ENCODE results near the gene CAB39L.
"Not testable (repeated sequence)": the region's sequence is repeated elsewhere in the genome, so short reads cannot be mapped to it uniquely, and the experiment has no call there.

Gene CAB39L

DNA sequence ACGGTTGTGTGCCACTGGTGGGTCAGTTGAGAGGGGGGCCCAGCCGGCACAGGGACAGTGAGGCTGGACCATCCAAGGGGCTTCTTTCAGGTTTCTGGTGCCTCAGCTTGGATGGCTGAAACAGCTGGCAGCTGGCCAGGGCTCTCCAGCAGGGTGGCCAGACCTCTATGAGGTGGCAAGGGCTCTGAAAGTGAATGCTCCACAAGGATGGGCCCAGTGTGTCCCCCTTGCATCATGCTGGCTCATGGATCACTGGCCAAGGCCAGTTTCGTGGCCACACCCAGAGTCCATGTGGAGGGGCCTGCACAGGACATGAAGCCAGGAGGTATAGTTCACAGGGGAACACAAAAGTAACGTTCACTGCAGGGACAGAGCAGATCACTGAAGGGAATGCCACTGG, 146.5 kb downstream of the CAB39L start:
- TF ChIP-seq ZNF274 (IDR thresholded peaks at IDR 0.05; ENCODE audit: low read depth, low read length) = no peak

GRCh38 chr13:49296659-49297058, 147.2 kb downstream of the CAB39L start:
- TF ChIP-seq ZNF274 (IDR thresholded peaks at IDR 0.05; ENCODE audit: low read depth, low read length) = no peak
- H3K4me3 ChIP-seq (ENCODE audit: low read length) = no peak overlapping the region

More for the DNA sequence above, 146.5 kb downstream of the CAB39L start:
- H3K4me3 ChIP-seq (ENCODE audit: low read length) = no peak overlapping the region

- TF ChIP-seq ZNF274 (IDR thresholded peaks at IDR 0.05; ENCODE audit: low read depth, low read length) = no peak
These were observed 148.6 kb downstream of the CAB39L start for GRCh38 chr13:49295244-49295643.

DNA sequence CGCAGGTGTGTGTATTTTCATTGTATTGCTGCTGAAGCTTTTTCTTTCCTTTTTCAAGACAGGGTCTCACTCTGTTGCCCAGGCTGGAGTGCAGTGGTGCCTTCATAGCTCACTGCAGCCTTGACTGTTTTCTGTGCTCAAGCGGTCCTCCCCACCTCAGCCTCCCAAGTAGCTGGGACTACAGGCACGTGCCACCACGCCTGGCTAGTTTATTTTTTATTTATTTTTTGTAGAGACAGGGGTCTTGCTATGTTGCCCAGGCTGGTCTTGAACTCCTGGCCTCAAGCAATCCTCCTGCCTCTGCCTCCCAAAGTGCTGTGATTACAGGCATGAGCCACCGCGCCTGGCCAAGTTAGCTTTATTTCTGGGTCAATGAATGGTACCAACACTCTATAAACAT, 149.1 kb downstream of the CAB39L start:
- not testable (repeated sequence) for H3K4me3 ChIP-seq (ENCODE audit: low read length)

More at GRCh38 chr13:49295244-49295643, 148.6 kb downstream of the CAB39L start:
- no peak overlapping the region for H3K4me3 ChIP-seq (ENCODE audit: low read length)

GRCh38 chr13:49292742-49293486, 150.9 kb downstream of the CAB39L start:
- H3K4me3 ChIP-seq (ENCODE audit: low read length) = no peak overlapping the region
- TF ChIP-seq ZNF274 (IDR thresholded peaks at IDR 0.05; ENCODE audit: low read depth, low read length) = no peak

DNA sequence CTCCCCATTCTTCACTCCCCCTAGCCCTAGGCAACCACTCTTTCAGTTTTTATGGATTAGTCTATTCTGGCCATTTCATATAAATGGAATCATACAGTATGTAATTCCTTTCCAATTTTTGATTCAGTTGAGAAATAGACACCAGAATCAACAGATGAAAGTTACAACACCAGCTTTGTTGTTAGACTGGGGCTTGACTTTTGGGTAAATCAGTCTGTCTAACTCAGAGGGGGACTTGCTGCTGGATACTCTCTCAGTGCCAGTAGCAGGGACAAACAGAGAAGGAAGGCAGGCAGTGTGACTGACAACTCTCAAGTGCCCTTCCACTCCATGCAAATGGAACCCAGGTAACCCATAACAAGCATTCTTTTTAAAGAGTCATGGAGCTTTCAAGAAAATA, 155.4 kb downstream of the CAB39L start:
- TF ChIP-seq ZNF274 (IDR thresholded peaks at IDR 0.05; ENCODE audit: low read depth, low read length) = no peak
- no peak overlapping the region for H3K4me3 ChIP-seq (ENCODE audit: low read length)

GRCh38 chr13:49287995-49288394, 155.9 kb downstream of the CAB39L start:
- no peak for TF ChIP-seq ZNF274 (IDR thresholded peaks at IDR 0.05; ENCODE audit: low read depth, low read length)
- no peak overlapping the region for H3K4me3 ChIP-seq (ENCODE audit: low read length)

GRCh38 chr13:49279885-49280284, 164.0 kb downstream of the CAB39L start:
- H3K4me3 ChIP-seq (ENCODE audit: low read length) = no peak overlapping the region
- TF ChIP-seq ZNF274 (IDR thresholded peaks at IDR 0.05; ENCODE audit: low read depth, low read length) = no peak

DNA sequence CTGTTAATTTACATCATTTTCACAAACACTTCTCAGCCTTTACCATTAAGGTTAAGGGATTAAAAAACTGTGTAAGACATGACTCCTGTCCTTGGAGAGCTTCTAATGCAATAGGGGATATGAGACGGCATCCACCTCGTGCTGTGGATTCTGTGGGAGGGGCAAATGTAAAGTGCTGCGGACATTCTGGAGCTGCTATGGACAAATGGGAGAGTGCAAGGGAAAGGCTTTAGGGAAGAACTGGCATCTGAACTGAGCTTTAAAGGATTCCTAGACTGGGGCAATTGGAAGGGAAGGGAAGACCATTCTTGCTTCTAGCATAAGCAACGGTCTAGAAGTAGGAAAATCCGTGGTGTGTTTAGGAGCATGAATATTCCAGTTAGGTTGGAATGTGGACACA, 164.8 kb downstream of the CAB39L start:
- TF ChIP-seq ZNF274 (IDR thresholded peaks at IDR 0.05; ENCODE audit: low read depth, low read length) = no peak
- no peak overlapping the region for H3K4me3 ChIP-seq (ENCODE audit: low read length)

GRCh38 chr13:49278211-49278610, 165.7 kb downstream of the CAB39L start:
- H3K4me3 ChIP-seq (ENCODE audit: low read length) = no peak overlapping the region
- TF ChIP-seq ZNF274 (IDR thresholded peaks at IDR 0.05; ENCODE audit: low read depth, low read length) = no peak

- TF ChIP-seq ZNF274 (IDR thresholded peaks at IDR 0.05; ENCODE audit: low read depth, low read length) = no peak
- H3K4me3 ChIP-seq (ENCODE audit: low read length) = no peak overlapping the region
These were observed 171.6 kb downstream of the CAB39L start for GRCh38 chr13:49272296-49272695.

GRCh38 chr13:49271264-49271663, 172.6 kb downstream of the CAB39L start:
- TF ChIP-seq ZNF274 (IDR thresholded peaks at IDR 0.05; ENCODE audit: low read depth, low read length) = no peak
- no peak overlapping the region for H3K4me3 ChIP-seq (ENCODE audit: low read length)

DNA sequence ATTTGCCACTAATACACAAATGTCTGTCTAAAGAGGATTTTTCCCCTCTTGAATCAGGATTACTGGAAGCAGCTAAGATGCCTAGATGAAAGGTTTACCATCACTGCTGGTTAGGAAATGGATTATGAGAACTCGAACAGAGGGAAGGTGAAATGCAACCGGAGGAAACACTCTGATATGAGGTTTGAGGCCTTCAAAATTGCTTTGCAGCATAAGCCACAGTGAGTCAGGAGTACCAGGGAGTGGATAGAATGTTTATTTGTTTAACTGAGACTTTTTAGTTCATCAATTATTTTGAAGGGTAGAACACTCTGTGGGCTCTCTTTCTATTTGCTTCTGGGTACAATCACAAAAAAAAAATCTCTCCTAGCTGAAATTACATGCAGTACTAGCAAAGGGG, 178.0 kb downstream of the CAB39L start:
- no peak for TF ChIP-seq ZNF274 (IDR thresholded peaks at IDR 0.05; ENCODE audit: low read depth, low read length)
- no peak overlapping the region for H3K4me3 ChIP-seq (ENCODE audit: low read length)

DNA sequence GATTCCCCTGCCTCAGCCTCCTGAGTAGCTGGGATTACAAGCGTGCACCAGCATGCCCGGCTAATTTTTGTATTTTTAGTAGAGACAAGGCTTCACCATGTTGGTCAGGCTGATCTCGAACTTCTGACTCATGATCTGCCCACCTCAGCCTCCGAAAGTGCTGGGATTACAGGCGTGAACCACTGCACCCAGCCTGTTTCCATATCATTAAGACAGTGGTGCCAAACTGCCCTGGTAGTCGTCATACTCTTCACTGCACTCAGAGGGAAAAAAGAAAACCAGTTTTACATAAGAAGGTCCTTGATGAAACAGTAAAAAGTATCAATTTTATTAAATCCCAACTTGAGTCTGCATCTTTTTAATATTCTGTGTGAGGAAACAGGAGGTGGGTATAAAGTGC, 181.2 kb downstream of the CAB39L start:
- no peak overlapping the region for H3K4me3 ChIP-seq (ENCODE audit: low read length)
- TF ChIP-seq ZNF274 (IDR thresholded peaks at IDR 0.05; ENCODE audit: low read depth, low read length) = no peak

- H3K4me3 ChIP-seq (ENCODE audit: low read length) = no peak overlapping the region
- no peak for TF ChIP-seq ZNF274 (IDR thresholded peaks at IDR 0.05; ENCODE audit: low read depth, low read length)
These were observed 184.3 kb downstream of the CAB39L start for GRCh38 chr13:49259586-49259985.

Data from GM08714 (cell line).